GM20431 (cell line): ENCODE results near the gene ELL.

ENCODE experiments used
- in situ Hi-C: fragments of 300-500 bp; cut with MseI, MboI; formaldehyde crosslinking; loops from one replicate; pipeline ENCODE4 v1.15.0; 2020; ENCODE audit warnings: low sequenced_read_pairs; ENCODE audit not compliant: unreplicated experiment

Gene ELL

DNA sequence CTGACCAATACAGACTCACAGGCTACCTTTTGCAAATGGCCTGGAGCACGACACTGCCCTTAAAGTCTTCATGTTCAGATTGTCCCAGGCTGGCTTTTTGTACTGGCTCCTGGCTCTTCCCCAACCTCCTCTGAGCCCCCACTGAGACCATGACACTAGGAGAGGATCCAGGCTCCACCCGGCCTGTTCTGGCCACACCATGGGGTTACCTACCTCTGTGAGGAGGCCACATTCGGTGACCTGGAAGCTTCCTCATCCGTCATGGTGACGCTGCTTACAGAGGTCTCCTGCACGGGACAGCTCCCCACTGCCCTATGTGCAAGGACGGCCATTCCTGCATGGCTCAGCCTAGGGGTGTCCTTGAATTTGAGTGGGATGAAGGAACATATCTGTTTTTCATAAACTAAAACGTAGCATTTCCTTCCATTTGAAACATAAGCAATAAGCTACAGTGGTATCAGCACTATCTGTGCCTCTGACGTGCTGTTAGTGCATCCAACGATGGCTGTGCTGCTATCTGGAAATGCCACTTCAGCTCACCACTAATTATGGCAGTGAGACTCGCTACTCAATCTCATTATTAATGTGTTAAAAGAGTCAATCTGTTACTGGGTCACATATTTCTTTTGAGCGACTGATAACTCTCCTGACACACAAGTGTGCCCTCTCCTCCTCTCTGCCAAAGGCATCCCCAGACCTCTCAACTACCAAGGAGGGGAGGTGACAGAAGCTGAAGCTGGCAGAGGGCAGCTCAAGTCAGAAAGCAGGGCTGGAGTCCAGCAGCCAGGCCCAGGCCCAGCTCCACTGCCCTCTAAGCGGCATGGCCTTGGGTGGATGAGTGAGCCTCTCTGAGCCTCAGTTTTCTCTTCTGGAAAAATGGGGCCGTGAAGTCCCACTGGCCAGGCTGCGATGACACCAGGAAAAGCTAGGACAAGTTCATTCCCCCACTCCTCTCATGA is 29.6 kb downstream of the ELL start:
- in situ Hi-C loops, result no loop called here

DNA sequence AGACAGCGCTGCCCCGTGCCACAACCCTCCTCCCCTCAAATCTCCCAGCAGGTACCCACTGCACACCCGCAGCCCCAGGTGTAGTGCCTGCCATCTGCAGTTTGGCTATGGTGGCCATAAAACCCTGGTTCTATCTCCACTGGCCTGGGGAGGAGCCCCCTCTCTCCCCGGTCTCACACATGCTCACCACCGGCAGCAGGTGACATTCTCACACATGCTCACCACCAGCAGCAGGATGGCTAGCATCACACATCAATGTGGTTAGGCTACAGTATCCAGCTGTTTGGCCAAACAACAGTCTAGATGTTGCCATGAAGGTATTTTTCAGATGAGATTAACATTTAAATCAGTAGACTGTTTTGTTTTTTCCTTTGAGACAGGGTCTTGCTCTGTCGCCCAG is 31.1 kb downstream of the ELL start:
- in situ Hi-C loops, result no loop called here

GRCh38 chr19:18489627-18490184 is 32.2 kb downstream of the ELL start:
- in situ Hi-C loops, result no loop called here

GRCh38 chr19:18488838-18489626 is 32.8 kb downstream of the ELL start:
- in situ Hi-C loops, result no loop called here

GRCh38 chr19:18488403-18488723 is 33.5 kb downstream of the ELL start:
- in situ Hi-C loops, result no loop called here

GRCh38 chr19:18487576-18488402 is 34.1 kb downstream of the ELL start:
- in situ Hi-C loops, result no loop called here

DNA sequence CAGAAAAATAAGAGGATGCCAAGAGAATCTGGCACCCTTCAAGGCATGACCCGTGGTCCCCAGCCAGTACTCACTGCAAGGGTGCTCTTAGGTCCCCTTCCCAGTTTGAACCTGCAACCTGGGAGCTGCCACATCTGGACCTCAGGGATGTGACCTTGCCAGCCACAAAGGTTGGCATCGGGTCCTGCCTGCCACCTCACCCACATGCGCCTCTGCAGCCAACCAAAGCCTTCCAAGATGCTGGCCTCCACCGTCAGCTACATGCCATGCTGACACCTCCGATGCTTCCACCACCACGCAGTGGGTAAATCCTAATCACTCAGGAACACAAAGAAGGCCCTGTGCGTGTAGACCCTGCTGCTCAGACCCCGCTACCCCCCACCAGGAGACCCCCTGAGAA is 35.1 kb downstream of the ELL start:
- in situ Hi-C loops, result no loop called here

DNA sequence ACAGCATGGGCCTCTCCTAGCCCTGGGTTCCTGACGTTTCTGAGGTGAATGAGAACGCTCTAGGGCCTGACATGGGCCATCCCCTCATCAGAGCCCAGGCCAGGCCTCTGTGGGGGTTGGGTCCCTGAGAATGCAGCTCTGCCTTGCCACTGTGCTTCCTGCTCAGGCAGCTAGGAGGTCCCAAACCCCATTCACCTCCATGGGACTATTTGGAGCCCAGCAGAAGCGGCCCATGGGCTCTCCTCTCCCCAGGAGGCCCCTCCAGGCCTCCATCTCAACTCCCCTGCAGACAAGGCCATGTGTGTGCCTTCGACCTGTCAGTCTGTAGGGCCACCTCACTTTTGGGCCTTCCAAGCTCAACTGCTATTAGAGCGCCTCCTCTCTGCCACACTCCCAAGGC is 36.9 kb downstream of the ELL start:
- in situ Hi-C loops, result no loop called here

GRCh38 chr19:18483119-18483890 is 38.6 kb downstream of the ELL start:
- in situ Hi-C loops, result no loop called here

DNA sequence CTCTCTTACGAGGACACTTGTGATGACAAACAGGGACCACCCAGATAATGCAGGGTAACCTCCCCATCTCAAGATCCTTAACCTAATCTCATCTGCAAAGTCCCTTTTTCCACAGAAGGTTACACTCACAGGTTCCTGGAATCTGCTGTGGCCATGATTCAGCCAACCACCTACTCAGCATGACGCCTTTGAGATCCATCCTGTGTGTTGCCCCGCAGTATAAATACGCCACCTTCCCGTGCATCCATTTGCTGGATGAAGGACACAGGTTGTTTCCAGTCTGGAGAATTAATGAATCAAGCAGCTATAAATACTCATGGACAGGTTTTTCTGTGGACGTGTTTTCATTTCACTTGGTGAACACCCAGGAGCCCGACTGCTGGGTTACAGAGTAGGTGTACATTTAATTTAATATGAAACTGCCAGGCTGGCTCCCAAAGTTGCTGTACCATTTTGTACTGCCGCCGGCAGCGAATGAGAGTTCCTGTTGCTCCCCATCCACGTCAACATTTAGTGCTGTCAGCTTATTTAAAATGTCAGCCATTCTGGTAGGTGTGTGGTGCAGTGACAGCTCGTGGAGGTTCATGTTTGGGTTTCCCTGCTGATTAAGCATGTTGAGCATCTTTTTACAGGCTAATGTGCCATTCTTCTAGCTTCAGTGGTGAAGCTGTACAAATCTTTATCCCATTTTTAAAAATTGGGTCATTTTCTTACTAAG is 40.2 kb downstream of the ELL start:
- in situ Hi-C loops, result no loop called here

DNA sequence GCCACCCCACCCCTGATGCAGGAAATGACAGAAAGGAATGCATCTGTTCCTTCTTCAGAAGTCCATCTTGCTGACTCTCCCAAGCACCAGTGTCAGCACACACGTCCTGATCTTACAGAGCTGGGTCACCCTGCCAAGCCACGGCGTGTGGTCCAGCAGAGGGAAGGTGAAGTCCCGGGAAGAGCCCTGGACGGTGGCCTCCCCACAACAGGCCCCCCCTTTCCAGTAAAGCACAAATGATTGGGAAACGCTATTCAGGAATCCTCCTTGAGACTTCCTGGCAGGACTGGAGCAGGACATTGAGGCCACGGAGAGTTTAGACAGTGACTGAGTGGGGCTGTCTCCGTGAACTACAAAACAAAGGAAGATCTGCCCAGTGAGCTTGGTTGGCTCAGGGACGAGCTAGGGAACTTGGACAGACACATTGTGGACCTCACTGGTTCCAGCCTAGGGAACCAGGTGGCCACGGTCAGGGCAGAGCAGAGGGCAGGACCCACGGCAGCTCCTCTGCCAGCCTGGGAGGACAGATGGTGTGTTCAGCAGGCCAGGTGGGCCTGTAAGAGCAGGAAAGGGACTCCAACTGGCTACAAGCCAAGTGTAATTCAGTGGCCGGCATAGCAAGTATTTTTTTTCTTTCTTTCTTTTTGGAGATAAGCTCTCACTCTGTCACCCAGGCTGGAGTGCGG is 41.7 kb downstream of the ELL start:
- in situ Hi-C loops, result no loop called here

DNA sequence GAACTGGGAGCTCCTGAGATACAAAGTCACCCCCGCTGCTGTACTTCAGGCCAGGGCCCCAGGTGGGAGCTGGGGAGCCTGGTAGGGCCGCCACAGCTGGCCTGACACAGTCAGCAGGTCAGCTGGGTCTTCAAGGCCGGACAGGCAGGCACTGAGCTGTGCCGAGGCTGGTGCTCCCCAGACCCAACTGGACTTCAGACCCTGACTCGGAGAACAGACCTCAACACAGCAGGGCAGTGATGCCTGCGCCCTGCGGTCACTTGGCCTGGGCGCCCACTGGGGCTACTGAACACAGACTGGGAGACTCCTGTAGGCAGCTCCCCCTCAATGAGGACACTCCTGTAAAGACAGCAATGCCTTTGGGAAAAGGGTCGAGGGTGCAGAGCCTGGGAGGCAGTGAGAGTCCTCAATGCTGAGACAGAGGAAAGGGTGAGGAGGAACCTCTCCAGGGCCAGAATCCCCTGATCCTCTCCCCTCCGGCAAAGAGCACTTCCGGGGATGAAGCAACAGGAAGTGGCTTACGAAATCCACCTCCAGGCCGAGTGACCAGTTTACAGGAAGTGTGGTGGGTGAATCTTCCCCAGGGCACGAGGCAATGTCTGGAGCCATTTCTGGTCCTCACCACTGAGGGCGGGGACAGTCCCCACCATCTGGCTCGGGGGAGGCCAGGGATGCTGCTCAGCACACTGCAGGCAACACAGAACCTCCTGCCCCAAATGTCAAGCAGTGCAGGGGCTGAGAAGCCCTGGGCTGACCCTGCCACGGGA is 43.1 kb downstream of the ELL start:
- in situ Hi-C loops, result no loop called here

GRCh38 chr19:18477974-18478373 is 43.9 kb downstream of the ELL start:
- in situ Hi-C loops, result no loop called here

DNA sequence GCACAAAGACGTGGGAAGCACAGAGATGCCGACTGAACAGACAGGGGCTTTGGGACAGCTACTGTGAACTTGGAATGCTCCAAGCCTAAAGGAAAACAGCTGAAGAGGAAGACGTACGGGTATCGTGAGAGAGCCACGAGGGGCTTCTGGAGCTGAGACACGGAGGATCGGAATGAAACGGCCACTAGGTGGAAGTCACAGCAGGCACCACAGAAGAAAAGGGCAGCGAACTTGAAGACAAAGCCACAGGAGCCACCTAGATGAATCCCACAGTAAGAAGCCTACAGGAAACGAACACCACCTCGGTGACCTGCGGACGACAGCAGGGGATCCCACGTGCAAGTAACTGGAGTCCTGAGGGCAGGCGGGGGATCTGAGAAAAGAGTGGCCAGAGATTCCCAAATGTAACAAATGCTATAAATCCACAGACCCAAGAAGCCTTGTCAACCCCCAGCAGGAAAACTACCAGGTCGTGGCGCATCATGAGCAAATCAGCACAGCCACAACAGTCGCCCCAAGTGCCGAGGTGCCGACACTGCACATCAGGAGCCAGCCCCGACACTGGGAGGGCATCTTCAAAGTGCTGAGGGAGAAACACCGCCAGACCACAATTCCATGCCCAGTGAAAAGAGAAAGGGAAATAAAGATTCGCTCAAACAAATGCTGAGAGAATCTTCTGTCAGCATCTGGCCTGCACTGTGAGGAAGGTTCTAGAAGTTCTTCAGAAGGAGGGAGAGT is 44.7 kb downstream of the ELL start:
- in situ Hi-C loops, result no loop called here

- in situ Hi-C loops, result no loop called here
Observed at GRCh38 chr19:18476507-18477041, 45.3 kb downstream of the ELL start.

GRCh38 chr19:18475762-18476331 is 46.0 kb downstream of the ELL start:
- in situ Hi-C loops, result no loop called here
